Activated CD4-positive, alpha-beta T cell treated with anti-CD3 and anti-CD28 coated beads, Interleukin-2, amount 50 U/mL, for 24 hours (primary cell): Measurements from ENCODE around the gene LCMT1.
"Not testable (repeated sequence)": the region's sequence is repeated elsewhere in the genome, so short reads cannot be mapped to it uniquely, and the experiment has no call there.

Experiments
- DNase-seq, 2 donors: peaks; one replicate each; pipeline ENCODE4 v3.0.0-alpha.2; 2020; ENCODE audit warnings: low read depth in 1 of 2, low spot score in 1 of 2

The LCMT1 gene

GRCh38 chr16:25094596-25094995, 16.9 kb upstream of the LCMT1 start:
- no peak for DNase-seq

DNA sequence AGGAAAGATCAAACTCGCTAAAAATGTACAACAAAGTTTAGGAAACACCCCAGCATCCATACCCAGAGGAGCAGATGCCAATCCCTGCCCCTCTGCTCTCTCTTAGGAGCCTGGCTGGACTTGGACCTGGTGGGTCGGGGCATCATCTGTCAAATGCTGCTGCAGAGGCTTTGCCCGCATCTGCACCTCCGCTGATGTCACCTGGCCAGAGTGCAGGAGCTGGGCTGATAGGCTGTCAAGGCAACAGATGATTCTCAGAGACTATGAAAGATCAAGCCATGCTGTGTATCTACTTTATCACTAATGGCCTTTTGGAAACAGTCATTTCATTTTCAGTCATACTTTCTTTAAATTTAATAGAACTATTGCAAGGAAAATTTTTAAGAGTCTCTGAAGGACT, 15.9 kb upstream of the LCMT1 start:
- no peak for DNase-seq

DNA sequence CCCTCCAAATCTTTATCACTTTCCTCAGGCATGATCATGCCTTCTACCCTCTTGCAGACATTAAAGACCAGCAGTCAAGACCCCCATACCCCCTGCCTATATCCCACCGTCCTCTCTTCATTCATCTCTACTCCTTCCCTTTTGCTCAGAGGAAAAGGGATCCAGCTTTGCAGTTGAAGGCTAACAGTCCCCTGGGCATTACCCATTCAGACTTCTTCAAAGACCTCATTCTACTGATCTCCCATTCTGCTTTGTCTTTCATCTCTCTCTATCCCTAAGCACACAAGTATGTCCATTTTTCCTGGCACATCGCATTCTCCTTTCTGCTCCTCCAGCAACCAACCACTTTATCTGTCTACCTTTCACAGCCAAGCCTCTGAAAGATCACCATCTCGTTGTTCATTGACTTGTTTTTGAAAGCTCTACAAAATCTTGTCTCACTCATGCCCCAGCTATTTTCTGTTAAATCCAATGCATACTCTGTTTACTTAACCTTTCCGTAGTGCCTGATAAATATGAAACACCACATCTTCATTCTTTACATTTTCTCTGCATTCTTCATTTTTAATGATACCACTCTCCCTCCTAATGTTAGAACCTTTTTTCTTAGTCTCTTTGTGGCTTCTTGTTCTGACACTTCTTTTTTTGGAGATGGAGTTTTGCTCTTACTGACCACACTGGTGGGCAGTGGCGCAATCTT, 14.1 kb upstream of the LCMT1 start:
- DNase-seq, result no peak

DNA sequence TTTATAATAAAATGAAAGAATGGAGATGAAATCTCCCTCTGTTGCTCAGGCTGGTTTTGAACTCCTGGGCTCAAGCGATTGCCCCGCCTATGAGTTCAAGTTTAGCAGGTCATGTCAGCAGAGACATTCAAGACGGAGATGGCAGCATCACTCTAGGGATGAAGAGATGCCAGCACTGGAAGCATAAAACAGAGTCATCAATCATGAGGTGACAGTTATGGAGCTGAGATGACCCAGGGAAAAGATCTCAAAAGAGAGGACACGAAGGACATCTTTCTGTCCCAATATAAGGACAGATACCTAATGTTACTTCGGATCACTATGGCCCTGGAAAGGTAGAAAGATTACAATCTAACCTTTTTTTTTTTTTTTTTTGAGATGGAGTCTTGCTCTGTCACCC, 11.0 kb upstream of the LCMT1 start:
- no peak for DNase-seq

DNA sequence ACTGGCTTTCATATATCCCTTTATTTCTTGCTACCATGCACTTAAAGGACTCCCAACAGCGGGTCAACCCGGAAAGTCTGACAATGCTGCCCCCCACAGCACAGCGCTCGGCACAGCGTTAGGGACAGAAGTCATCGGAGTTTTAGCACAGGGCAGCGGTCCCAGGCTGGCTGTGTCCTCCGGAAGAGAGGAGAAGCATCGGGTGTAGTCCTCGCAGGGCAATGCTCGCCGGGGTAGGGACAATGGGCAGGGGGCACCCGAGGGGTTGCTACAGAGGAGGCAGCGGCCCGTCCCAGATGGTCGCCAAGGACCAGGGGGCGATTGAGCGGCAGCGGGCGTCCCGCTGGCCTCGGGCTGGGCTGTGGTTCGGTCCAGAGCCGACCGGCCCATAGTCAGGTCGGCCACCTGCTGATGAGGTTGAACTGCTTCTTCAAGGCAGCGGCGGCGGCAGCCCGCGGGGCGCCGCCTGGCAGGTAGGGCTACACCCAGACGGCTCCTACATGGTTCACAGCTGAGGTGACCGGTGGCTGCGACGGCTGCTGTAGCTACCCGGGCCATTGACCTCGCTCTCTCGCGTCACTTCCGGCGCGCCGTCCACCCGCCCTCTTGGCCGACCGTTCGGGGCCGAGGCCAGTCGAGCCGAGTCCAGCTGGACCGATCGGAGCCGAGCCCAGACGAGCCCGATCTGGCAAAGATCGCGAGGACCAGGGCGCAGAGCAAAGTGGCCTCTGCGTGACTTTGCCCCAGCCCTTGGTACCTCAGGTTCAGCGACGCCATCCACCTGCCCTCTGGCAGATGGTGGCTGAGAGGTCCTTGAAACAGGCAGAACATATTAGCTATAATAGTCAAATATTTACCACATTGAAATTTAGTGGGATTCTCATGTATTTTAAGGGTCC, 4.7 kb upstream of the LCMT1 start:
- DNase-seq, result peak; percentile 52 to 67

- DNase-seq, result no peak
These were observed 4.1 kb upstream of the LCMT1 start for GRCh38 chr16:25107466-25107792.

- no peak for DNase-seq
These were observed 3.5 kb upstream of the LCMT1 start for GRCh38 chr16:25108054-25108453.

DNA sequence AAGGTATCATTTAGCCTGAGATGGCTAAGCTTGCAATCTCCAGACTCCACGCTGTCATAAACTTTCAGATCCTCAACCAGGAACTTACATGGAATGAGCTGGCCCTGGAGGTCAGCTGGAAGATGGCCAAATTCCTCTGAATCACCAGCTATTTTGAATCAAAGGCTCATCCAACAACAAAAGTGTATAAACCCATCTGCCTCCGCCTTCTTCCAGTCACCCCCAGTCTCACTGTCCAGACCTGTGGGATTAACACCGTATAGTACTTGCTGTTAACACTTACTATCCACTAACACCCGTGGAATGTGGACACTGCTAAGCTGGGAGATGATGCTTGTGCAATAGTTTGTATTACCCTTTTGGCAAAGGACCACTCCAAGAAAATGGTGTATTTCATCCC, 1.9 kb upstream of the LCMT1 start:
- no peak for DNase-seq

- peak in 1 of 2 donors; percentile 33 for DNase-seq
These were observed 1.1 kb upstream of the LCMT1 start for GRCh38 chr16:25110387-25110947.

DNA sequence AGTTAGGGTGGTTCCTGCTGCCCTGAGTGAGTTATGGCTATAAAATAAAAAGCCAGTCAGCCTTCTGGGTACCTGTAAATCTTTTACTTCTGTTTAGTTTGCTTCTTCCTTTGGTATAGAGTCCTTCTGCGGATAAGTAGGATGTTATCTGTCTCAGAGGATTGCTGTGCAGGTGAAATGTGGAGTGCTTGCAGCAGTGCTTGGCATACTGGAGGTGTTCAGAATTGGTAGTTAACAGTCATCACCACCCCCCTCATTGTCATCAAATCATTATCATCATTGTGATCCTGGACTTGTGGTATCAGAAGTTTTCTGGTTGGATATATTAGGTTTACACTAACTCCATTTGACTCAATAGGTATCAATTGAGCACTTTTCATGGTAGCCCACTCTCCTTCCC, 2.6 kb downstream of the LCMT1 start:
- no peak for DNase-seq

DNA sequence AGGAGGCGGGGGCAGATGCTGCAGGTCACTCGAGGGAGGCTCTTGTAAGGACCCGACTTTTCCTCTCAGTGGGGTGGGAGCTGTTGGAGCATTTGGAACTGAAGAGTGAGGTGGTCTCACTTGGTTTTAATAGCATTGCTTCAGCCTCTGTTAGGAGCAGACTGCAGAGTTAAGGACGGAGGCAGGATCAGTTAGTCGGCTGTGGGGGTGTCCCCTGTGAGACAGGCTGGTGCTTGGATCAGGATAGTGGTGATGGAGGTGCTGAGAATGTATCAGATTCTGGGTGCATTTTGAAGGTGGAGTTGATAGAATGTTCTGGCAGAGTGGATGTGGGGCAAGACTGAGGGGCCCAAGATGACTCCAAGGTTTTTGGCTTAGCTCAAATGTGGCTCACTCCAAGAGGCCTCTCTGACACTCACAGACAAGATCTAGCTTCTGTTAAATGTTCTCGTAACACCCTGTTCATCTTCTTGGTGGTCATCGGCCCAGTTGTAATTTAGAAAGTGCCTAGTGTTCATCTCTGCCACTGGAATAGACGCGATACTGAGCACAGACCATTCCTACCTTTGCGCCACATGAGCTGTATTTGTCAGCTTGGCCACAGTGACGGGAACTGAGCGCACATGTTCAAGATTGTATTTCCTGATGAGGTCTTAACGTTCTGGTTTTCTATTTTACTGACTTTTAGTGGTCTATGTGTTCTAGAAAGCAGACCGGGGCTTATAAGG, 7.5 kb downstream of the LCMT1 start:
- no peak for DNase-seq

- no peak for DNase-seq
These were observed 10.5 kb downstream of the LCMT1 start for GRCh38 chr16:25121824-25122600.

GRCh38 chr16:25124503-25124902, 13.0 kb downstream of the LCMT1 start:
- DNase-seq, result no peak

- not testable (repeated sequence) for DNase-seq
These were observed 14.6 kb downstream of the LCMT1 start for GRCh38 chr16:25126086-25126666.

DNA sequence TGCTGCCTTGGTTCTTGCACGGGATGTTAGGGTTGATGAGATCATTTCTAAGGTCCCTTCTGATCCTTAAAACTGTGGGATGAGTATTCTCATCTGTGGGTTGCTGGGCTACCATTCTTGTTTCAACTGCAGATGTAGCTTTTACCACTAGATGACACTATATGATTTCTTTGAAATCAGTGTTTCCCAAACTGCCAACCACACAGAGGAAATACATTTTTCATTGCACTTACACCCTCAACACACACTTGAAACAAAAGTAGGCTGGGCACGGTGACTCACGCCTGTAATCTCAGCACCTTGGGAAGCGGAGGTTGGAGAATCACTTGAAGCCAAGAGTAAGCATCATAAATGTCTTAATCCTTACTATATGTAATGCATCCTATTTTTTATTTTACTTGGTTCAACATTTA, 15.3 kb downstream of the LCMT1 start:
- peak in 1 of 2 donors; percentile 39 for DNase-seq

GRCh38 chr16:25132751-25133150, 21.2 kb downstream of the LCMT1 start:
- not testable (repeated sequence) for DNase-seq

DNA sequence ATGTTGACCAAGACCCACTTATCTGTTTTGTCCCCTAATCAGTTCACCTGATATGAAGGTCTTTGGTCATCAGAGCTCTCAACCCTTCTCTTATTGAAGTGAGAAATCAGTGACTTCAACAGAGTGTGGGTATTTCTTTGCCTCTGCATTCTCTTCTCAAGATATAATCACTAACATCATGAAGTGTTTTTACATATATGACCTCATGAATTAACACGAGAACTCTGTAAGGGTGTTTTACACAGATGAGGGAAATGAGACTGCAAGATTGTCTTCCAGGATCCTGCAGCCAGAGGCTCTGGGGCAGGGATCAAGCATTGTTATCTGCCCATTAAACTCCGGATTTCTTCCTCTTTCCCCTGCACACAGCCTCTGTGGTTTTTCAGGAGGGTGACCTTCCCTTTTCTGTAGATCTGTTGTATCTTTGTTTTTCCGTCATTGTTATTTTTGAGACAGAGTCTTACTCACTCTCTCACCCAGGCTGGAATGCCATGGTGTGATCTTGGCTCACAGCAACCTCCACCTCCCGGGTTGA, 22.7 kb downstream of the LCMT1 start:
- DNase-seq, result no peak

- DNase-seq, result no peak
These were observed 23.8 kb downstream of the LCMT1 start for GRCh38 chr16:25135254-25135878.

GRCh38 chr16:25138130-25138529, 26.6 kb downstream of the LCMT1 start:
- no peak for DNase-seq

- DNase-seq, result no peak
These were observed 28.9 kb downstream of the LCMT1 start for GRCh38 chr16:25140459-25140858.
